TTC549 (cell line): ENCODE data around the gene FRYL.
"Not testable (repeated sequence)": the region's sequence is repeated elsewhere in the genome, so short reads cannot be mapped to it uniquely, and the experiment has no call there.

Source experiments
- FAIRE-seq: peaks from 2 replicates; lab custom pipeline; 2012; peaks lifted over from hg19 to GRCh38; lab: Jason Lieb, UNC

The FRYL gene

DNA sequence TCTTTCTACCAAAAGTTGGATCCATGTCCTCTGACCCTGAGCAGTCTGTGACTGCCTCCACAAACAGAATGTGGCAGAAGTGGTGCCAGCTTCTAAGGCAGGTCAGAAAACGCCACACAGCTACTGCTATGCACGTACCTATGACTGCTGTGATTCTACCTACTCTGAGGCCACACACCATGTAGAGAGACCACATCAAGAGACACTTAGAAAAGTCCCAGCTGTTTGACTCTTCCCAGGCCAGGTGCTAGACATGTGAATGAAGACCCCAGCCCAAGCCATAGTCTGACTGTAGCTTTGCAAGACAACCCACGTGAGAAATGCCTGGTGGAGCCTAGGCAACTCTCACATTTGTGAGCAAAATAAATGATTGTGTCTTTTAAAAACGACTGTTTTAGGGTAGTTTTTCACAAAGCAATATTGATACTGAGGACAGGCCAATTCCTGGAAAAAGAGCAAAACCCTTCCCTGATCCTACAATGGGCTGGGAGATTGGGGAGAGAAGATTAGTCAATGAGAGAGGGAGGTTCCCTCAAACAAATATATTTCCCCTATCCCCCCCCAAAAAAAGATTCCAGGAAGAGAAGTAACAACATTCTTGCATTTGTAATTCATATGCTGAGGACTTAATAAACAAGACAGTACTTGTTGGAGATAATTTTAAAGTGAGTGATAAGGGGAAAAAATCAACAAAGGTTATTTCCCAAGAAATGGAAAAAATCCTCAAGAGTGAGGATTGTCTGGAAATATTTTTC is 33.3 kb downstream of the FRYL start:
- no peak for FAIRE-seq

DNA sequence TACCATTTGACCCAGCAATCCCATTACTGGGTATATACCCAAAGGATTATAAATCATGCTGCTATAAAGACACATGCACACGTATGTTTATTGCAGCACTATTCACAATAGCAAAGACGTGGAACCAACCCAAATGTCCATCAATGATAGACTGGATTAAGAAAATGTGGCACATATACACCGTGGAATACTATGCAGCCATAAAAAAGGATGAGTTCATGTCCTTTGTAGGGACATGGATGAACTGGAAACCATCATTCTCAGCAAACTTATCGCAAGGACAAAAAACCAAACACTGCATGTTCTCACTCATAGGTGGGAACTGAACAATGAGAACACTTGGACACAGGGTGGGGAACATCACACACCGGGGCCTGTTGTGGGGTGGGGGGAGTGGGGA is 34.9 kb downstream of the FRYL start:
- not testable (repeated sequence) for FAIRE-seq

DNA sequence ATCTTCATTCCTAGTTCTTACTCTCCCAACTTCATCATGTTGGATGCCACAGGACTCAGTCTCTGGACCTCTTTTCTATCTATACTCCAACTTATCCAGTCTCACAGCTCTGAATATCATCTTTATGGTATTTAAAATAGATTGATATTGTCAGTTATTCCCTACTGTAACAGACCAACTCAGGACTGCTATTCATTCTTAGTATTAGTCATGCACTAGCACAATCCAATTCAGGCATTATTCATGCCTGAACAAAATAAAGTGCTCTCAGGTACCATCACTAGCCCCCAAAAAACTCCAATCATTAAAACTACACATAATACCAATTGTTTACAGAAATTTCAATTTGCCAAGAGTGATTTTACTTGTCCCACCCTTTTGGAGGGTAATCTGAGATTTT is 37.7 kb downstream of the FRYL start:
- FAIRE-seq: no peak

DNA sequence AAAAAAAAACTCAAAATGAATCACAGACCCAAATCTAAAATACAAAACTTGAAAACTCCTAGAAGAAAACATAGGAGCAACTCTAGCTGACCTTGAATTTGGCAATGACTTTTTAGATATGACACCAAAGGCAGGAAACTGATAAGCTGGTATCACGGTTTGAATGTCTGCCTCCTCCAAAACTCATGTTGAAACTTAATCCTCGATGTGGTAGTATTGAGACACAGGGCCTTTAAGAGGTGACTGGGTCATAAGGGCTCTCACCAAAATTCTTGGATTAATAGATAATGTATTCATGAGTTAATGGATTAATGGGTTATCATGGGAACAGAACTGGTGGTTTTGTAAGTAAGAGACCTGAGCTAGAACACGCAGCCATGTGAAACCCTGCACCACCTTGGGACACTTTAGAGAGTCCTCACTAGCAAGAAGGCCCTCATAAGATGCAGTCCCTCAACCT is 40.5 kb downstream of the FRYL start:
- no peak for FAIRE-seq

DNA sequence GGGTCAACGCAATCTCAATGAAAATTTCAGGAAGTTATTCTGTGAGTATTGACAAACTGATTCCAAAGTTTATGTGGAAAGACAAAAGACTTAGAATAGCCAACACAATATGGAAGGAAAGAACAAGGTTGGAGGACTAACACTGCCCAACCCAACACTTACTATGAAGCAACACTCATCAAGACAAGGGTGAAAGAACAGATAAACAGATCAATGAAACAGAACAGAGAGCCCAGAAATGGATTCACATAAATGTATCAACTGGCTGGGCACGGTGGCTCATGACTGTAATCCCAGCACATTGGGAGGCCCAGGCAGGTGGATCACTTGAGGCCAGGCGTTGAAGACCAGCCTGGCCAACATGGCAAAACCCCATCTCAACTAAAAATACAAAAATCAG is 41.2 kb downstream of the FRYL start:
- no peak for FAIRE-seq

DNA sequence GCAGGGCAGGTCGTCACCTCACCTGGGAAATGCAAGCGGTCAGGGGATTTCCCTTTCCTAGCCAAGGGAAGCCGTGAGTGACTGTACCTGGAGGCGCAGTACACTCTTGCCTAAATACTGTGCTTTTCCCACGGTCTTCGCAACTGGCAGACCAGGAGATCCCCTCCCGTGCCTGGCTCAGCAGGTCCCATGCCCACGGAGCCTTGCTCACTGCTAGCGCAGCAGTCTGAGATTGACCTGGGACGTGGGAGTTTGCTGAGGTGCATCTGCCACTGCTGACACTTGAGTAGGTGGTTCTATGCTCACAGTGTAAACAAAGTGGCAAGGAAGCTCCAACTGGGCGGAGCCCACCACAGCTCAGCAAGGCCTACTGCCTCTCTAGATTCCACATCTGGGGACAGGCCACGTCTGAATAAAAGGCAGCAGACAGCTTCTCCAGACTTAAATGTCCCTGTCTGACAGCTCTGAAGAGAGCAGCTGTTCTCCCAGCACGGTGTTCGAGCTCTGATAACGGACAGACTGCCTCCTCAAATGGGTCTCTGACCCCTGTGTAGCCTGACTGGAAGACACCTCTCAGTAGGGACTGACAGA is 51.1 kb downstream of the FRYL start:
- FAIRE-seq: not testable (repeated sequence)

DNA sequence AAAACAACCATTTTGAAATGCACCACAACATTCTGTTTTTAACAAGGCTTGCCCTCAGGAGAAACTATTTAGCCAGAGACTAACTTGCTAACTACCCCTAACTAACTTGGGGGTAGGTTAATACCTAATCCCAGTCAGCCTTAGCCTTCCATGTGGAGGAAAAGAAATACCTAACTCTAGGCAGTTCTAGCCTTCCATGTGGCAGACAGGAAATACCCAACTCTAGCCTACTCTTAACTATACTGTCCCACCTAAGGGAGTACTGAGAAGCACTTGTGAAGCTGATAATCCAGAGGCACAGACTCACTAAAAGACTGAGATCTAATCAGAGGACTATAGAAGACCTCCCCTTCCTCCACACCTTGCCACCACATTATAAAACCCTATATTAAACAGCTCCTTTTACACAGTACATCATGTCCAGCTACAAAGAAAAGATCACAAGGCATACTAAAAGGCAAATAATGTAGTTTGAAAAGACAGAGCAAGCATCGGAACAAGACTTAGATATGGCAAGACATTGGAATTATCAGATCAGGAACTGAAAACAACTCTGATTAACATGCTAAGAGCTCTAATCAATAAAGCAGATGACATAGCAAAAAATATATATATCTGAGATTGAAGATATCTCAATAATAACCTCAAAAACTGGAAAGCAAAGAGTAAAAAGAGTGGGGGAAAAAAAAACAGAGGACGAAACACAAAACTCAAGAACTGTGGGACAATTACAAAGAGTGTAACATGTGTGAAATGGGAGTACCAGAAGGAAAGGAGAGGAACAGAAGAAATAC is 52.2 kb downstream of the FRYL start:
- no peak for FAIRE-seq

DNA sequence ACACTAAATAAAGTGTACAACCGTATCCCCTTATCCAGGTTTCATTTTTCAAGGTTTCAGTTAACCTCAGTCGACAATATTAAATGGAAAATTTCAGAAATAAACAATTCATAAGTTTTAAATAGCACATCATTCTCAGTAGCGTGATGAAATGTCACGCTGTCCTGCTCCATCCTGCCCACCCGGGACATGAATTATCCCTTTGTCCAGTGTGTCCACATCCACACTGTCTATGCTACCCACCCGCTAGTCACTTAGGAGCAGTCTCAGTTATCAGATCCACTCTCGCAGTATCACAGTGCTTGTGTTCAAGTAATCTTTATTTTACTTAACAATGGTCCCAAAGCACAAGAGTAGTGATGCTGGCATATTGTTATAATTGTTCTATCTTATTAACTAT is 54.7 kb downstream of the FRYL start:
- no peak for FAIRE-seq

DNA sequence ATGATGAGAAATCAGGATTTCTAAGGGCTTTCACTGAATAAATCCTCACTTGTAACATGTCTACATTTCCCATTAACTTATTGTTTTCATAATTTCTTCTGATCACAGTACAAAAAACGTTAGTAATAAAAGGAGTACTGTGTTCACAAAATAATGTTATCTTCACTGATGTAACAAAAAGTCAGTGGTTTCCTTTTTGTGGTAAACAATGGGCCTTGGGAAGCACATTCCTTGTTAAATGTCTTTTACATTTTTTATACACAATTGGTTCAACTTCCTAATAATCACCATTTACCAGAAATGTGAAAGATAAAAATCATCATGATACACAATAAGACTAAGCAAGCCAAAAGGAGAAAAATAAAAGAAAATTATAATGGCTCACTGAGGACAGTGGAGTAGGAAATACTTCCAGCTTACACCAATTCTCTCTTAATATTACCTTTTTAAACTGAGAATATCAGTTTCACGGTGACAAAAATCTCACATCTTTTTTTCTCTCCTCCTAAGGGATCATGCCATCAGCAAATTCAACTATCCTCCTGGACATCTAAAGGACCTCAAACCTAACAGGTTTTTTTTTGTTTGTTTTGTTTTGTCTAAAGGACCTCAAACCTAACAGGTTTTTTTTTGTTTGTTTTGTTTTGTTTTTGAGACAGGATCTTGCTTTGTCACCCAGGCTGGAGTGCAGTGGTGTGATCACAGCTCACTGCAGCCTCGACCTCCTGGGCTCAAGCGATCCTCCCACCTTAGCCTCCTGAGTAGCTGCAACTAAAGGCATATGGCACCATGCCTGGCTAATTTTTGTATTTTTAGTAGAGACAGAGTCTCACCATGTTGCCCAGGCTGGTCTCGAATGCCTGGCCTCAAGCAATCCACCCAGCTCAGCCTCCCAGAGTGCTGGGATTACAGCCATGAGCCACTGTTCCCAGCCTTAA is 57.3 kb downstream of the FRYL start:
- FAIRE-seq: no peak

DNA sequence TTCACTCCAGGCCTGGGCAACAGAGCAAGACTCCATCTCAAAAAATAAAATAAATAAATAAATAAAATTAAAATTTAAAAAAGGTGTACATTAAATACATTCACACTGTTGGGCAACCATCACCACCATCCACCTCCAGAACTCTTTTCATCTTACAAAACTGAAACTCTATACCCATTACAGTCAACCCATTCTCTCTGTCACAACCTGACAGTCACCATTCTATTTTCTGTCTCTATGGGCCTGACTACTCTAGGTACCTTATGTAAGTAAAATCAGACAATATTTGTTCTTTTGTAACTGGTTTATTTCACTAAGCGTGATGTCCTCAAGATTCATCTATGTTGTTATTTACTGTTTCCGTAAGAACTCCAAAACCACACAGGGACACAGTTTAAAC is 59.6 kb downstream of the FRYL start:
- FAIRE-seq: no peak

DNA sequence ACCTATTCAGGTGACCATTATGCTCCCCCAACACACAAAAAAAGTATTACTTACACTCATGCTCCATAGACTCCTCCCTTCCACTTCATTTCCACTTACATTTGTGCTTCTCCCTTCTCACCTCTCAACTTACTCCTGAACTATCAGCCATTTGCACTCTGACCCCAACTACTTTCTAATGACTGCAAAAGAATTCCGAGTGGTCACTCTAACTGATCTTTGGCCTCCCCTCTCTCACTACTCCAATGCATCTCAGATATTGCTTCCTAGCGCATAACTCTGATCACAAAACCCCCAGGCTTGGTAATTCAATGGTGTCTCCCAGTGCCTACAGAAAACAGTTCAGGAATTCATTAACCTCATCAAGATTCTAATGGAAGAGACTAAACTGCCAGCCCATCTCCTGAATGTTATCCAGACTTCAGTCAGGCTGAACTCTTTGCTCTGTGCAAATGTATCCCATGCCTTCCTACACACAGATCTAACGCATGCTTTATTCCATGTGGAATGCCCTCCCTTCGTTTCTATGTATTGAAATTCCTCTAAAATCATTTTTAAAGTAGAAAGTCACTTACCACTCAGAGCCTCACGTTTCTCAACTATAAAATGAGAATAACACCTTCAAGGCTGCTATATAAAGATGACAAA is 61.1 kb downstream of the FRYL start:
- no peak for FAIRE-seq

DNA sequence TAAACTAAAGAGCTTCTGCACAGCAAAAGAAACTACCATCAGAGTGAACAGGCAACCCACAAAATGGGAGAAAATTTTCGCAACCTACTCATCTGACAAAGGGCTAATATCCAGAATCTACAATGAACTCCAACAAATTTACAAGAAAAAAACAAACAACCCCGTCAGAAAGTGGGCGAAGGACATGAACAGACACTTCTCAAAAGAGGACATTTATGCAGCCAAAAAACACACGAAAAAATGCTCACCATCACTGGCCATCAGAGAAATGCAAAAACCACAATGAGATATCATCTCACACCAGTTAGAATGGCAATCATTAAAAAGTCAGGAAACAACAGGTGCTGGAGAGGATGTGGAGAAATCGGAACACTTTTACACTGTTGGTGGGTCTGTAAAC is 63.8 kb downstream of the FRYL start:
- not testable (repeated sequence) for FAIRE-seq

DNA sequence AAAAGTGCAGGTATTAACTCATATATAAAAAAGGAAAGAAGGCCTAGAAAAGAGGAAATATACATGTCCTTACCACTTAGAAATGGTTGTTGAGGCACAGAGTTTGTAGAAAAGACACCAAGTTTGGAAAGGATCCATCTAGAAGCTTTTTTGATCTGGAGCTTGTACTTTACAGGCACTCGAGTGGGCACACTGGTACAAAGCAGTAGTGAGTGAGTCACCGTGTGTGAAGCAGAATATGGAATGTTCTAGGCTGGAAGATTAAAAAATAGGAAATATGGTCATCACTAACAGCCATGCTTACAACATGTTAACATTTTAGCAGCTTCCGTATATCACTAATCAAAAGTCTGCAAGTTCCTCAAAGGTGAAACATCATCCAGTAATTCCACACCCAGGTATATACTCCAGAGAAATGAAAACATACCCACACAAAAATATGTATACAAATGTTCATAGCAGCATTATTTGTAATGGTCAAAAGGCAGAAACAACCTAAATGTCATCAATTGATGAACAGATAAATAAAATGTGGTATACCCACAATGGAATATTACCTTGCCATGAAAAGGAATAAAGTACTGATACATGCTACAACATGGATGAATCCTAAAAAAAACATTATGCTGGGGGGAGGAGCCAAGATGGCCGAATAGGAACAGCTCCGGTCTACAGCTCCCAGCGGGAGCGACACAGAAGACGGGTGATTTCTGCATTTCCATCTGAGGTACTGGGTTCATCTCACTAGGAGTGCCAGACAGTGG is 69.5 kb downstream of the FRYL start:
- no peak for FAIRE-seq

DNA sequence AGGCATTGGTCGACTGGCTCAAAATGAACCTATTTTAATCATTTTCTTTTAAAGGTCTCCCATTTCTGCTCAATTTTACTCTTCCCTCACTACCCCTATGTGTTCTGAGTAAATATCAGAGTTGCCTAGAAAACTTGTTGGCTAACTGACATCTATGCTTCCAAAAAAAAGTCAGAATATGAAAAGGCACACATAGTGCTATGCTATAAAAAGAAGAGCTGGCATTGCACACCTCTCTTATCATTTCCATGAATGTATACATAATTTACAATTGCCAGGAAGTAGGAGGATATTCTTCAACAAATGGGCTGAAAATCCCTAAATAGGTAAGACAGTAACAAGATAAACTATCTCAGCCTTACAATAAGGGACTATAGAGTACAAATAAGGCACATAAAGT is 70.2 kb downstream of the FRYL start:
- no peak for FAIRE-seq

DNA sequence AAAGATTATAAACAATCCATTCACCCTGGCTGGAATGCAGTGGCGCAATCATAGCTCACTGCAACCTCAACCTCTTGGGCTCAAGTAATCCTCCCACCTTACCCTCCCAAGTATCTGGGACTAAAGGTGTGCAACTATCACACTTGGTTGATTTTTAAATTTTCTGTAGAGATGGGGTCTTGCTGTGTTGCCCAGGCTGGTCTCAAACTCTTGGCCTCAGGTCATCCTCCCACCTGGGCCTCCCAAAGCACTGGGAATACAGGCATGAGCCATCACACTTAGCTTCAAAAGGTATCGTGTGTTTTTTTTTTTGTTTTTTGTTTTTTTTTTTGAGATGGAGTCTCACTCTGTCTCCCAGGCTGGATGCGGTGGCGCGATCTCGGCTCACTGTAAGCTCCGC is 71.5 kb downstream of the FRYL start:
- no peak for FAIRE-seq

DNA sequence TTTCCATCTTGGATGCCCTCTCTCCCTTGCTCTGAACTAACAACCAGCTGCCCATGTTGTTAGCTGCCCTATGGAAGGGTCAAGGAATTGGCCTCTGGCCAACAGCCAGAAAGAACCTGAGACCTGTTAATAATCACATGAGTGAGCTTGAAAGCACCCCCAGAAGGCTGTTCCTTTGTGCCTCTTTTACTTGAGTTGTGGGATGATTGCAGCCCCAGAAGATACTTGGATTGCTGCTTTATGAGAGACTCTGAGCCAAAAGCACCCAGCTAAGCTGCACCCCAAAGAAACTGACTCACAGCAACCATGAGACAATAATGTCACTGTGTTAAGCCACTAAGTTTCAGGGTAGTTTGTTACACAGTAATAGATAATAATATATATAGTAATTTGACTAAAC is 73.3 kb downstream of the FRYL start:
- no peak for FAIRE-seq

DNA sequence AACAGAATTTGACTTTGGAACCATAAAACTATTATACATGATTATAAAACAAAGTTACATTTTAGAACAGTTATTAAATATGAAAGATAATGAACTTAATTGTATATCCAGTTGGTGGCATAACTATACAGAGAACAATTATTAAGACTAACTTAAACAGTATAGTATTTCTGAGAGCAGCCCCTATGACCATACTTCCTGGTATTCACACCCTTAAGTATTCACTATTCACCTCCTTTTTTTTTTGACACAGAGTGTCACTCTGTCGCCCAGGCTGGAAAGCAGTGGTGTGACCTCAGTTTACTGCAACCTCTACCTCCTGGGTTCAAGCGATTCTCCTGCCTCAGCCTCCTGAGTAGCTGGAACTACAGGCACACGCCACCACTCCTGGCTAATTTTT is 74.5 kb downstream of the FRYL start:
- FAIRE-seq: no peak

DNA sequence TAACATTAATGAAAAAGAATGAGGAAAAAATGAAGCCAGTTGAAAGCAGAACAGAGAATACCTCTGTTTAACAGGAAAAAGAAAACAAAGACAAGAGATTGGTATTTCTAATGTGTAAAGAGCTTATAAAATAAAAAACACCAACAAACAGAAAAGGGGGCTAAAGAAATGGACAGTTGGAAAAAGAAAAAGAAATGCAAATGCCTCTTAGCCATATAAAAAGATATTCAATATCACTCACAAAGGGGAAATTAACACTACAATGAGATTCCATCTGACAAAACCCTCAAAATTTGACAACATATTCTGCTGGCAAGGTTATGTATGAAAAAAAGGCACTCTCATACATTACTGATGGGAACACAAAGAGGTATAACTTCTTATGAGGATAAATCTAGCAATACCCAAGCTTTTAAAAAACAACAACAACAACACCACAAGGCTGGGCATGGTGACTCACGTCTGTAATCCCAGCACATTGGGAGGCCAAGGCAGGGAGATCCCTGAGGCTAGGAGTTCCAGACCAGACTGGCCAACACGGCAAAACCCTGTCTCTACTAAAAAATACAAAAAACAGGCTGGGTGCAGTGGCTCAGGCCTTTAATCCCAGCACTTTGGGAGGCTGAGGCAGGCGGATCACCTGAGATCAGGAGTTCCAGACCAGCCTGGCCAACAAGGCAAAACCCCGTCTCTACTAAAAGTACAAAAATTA is 75.8 kb downstream of the FRYL start:
- no peak for FAIRE-seq

DNA sequence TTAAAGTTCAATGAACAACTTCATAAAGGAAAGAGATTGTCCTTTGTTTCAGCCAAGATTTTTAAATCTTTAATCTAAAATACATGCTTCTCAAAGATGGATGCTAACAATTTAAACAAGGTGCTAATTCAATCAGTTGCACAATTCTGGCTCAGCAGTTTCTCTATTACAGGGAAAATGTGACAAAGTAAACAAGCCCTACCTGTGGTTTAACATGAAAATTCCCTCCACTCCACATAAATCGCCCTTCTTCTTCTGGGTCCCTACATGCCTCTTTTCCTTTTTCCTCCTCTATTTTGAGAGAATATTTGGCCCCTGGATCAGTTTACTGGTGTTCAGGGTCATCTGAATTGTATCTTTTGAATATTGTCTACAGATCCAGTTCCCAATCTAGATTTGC is 80.6 kb downstream of the FRYL start:
- FAIRE-seq: no peak
